Measurements from ENCODE around the gene DNAH8.

DNAH8 gene

GRCh38 chr6:38822963-38823362 is 107.9 kb downstream of the DNAH8 start:
- no peaks in the 10 kb centered on the region for H3K27me3 ChIP-seq (ENCODE audit: insufficient read depth, low read depth)
- no peak for TF ChIP-seq CTCF (conservative IDR thresholded peaks at IDR 0.05; ENCODE audit: low read depth, low read length)
- no peaks in the 10 kb centered on the region for H3K4me1 ChIP-seq (ENCODE audit: low read depth, poor library complexity, severe bottlenecking)
- no peaks in the 10 kb centered on the region for H3K36me3 ChIP-seq (ENCODE audit: insufficient read depth)
- H3K4me3 ChIP-seq (IDR thresholded peaks at IDR 0.05; ENCODE audit: insufficient read depth, low read depth, low read length) = no peak overlapping the region
- H4K20me1 ChIP-seq (ENCODE audit: insufficient read depth) = no peaks in the 10 kb centered on the region
- H2AFZ ChIP-seq (ENCODE audit: low read depth) = no peak overlapping the region
- H3K4me2 ChIP-seq = no peak overlapping the region
- H3K79me2 ChIP-seq (ENCODE audit: insufficient read depth, low read depth) = no peaks in the 10 kb centered on the region
- H3K27ac ChIP-seq = no peak overlapping the region
- H3K9ac ChIP-seq = no peak overlapping the region

GRCh38 chr6:38824243-38824894 is 109.3 kb downstream of the DNAH8 start:
- TF ChIP-seq CTCF (conservative IDR thresholded peaks at IDR 0.05; ENCODE audit: low read depth, low read length) = no peak
- no peaks in the 10 kb centered on the region for H3K4me1 ChIP-seq (ENCODE audit: low read depth, poor library complexity, severe bottlenecking)
- H3K9ac ChIP-seq = no peak overlapping the region
- H3K4me3 ChIP-seq (IDR thresholded peaks at IDR 0.05; ENCODE audit: insufficient read depth, low read depth, low read length) = no peak overlapping the region
- no peaks in the 10 kb centered on the region for H3K36me3 ChIP-seq (ENCODE audit: insufficient read depth)
- H3K79me2 ChIP-seq (ENCODE audit: insufficient read depth, low read depth) = no peaks in the 10 kb centered on the region
- H2AFZ ChIP-seq (ENCODE audit: low read depth) = no peak overlapping the region
- no peaks in the 10 kb centered on the region for H3K27me3 ChIP-seq (ENCODE audit: insufficient read depth, low read depth)
- no peaks in the 10 kb centered on the region for H4K20me1 ChIP-seq (ENCODE audit: insufficient read depth)
- no peak overlapping the region for H3K27ac ChIP-seq
- H3K4me2 ChIP-seq = no peak overlapping the region

DNA sequence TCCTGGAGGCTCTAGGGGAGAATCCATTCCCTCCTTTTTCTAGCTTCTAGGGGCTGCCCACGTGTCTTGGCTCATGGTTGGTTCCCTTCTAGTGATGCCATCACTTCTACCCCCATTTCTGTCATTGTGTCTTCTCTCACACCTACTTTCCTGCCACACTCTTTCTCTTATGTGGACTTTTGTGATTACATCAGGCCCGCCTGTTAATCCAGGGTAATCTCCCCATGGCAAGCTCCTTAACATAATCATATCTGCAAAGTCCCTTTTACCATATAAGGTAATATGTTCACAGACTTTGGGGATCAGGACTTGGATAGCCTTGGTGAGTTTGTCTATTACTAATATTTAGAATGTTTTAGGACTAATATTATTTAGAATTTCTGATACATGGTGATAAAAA is 111.9 kb downstream of the DNAH8 start:
- Histone ChIP-seq H3K36me3 (ENCODE audit: insufficient read depth) (no peaks in the 10 kb centered on the region), H4K20me1 (ENCODE audit: insufficient read depth) (no peaks in the 10 kb centered on the region)

GRCh38 chr6:38831865-38832264 is 116.8 kb downstream of the DNAH8 start:
- H3K27me3 ChIP-seq (ENCODE audit: insufficient read depth, low read depth) = no peaks in the 10 kb centered on the region
- no peak for TF ChIP-seq CTCF (conservative IDR thresholded peaks at IDR 0.05; ENCODE audit: low read depth, low read length)
- no peaks in the 10 kb centered on the region for H3K36me3 ChIP-seq (ENCODE audit: insufficient read depth)
- no peak overlapping the region for H3K9ac ChIP-seq
- H4K20me1 ChIP-seq (ENCODE audit: insufficient read depth) = no peaks in the 10 kb centered on the region
- no peak overlapping the region for H2AFZ ChIP-seq (ENCODE audit: low read depth)
- peaks cover 5% of the 10 kb centered on the region for H3K4me1 ChIP-seq (ENCODE audit: low read depth, poor library complexity, severe bottlenecking)
- no peaks in the 10 kb centered on the region for H3K79me2 ChIP-seq (ENCODE audit: insufficient read depth, low read depth)
- H3K4me3 ChIP-seq (IDR thresholded peaks at IDR 0.05; ENCODE audit: insufficient read depth, low read depth, low read length) = no peak overlapping the region
- no peak overlapping the region for H3K4me2 ChIP-seq
- H3K27ac ChIP-seq = no peak overlapping the region

More for the DNA sequence above, 111.9 kb downstream of the DNAH8 start:
- TF ChIP-seq CTCF (conservative IDR thresholded peaks at IDR 0.05; ENCODE audit: low read depth, low read length) = no peak
- Histone ChIP-seq H3K27me3 (ENCODE audit: insufficient read depth, low read depth) (no peaks in the 10 kb centered on the region), H3K27ac (no peak overlapping the region), H2AFZ (ENCODE audit: low read depth) (no peak overlapping the region), H3K4me3 (IDR thresholded peaks at IDR 0.05; ENCODE audit: insufficient read depth, low read depth, low read length) (no peak overlapping the region), H3K4me1 (ENCODE audit: low read depth, poor library complexity, severe bottlenecking) (no peaks in the 10 kb centered on the region), H3K9ac (no peak overlapping the region), H3K79me2 (ENCODE audit: insufficient read depth, low read depth) (no peaks in the 10 kb centered on the region), H3K4me2 (no peak overlapping the region)

Measured in KMS-11 (cell line).